Right lobe of liver (tissue), 6 donors: ENCODE measurements around the gene CYS1. TPM values are rescaled to one million over a fixed set of nuclear protein-coding genes. Genes with fewer than 3 reads are reported as not detected.

Experiments used
- ATAC-seq, 4 donors: fragments of 200-7000 bp; cut with Tn5 transposase; one replicate each; pipeline ENCODE4 v1.9.1; 2020; ENCODE audit warnings: mild to moderate bottlenecking in 4 of 4, moderate library complexity in 4 of 4
- DNase-seq, 3 donors: peaks; one replicate each; pipeline ENCODE4 v3.0.0-alpha.2; 2020
- H3K27ac ChIP-seq, 3 donors: fragments of 200-600 bp; one replicate each; pipeline ENCODE4 v1.8.0; 2022
- H3K27me3 ChIP-seq, 2 donors: fragments of 200-600 bp; one replicate each; pipeline ENCODE4 v1.8.0; 2022
- H3K36me3 ChIP-seq, 4 donors: fragments of 200-600 bp; sonication (generic) in 1 of 4; one replicate each; pipeline versions ENCODE4 v1.5.1 to v1.8.0; 2017 to 2022; ENCODE audit warnings: control low read depth in 1 of 4
- H3K4me1 ChIP-seq, 4 donors: fragments of 200-600 bp; sonication (generic) in 1 of 4; one replicate each; pipeline versions ENCODE4 v1.5.1 to v1.8.0; 2017 to 2022; ENCODE audit warnings: control low read depth in 1 of 4
- H3K4me3 ChIP-seq, 3 donors: fragments of 200-600 bp; one replicate each; pipeline ENCODE4 v1.8.0; 2022
- H3K9me3 ChIP-seq, 4 donors: fragments of 200-600 bp; sonication (generic) in 1 of 4; one replicate each; pipeline versions ENCODE4 v1.5.1 to v1.8.0; 2017 to 2022; ENCODE audit warnings: control low read depth in 1 of 4
- POLR2A ChIP-seq: fragments of 450-650 bp; IDR thresholded peaks from one replicate; pipeline ENCODE4 v1.6.1; 2017; ENCODE audit warnings: antibody characterized with exemption, mild to moderate bottlenecking
- WGBS: methylation state at CpG from one replicate; pipeline ENCODE4 v1.1.6; 2018; ENCODE audit warnings: low coverage, low lambda C conversion rate; ENCODE audit not compliant: insufficient coverage; ENCODE audit errors: missing lambda C conversion rate; 5-methylcytosine and 5-hydroxymethylcytosine counted together
- intact Hi-C, 2 donors: fragments of 100-400 bp; cut with DNase I; formaldehyde crosslinking; loops; one replicate each; pipeline versions ENCODE4 v1.11.2 to v1.14.1; 2022
- total RNA-seq, 6 experiments: library from RNA; depleted of rRNA in 2 of 6; stranded (reverse); fragments of >200 nt in 2 of 6; fragmentation: NEBNext Ultra II Directional in 3 of 6; extraction: Animal tissue kit (Norgen Biotek cat#: 25700) in 3 of 6; gene quantifications; one replicate each; pipeline versions ENCODE4 v1.1.0 to v1.2.4, GENCODE V29; 2016 to 2023
- TF ChIP-seq, protein P1 (sequence below), 4 donors: fragments of 200-600 bp in 3 of 4; fragments of 450-650 bp in 1 of 4; IDR thresholded peaks; one replicate each; pipeline versions ENCODE4 v1.5.1 to v1.8.0; 2016 to 2022; ENCODE audit warnings: antibody characterized with exemption in 4 of 4, mild to moderate bottlenecking in 2 of 4
- donor health status: DM: no; HTN: yes; CAD: no.
- donor health status: DM: no; HTN: no; CAD: no.
- donor health status: DM: no; HTN: no; CAD: no.
- donor health status: DM: no; HTN: yes; CAD: no.
- donor health status: DM: no; HTN: yes; CAD: no.

The CYS1 gene
- total RNA-seq, 6 experiments from 2014 or later = 0.26 to 0.99 (median 0.55) TPM

- 80% methylated on average over 3 of the region's 6 CpGs for WGBS
- ATAC-seq (no peak), DNase-seq (no peak)
- H3K27ac ChIP-seq = no peak overlapping the region
- no peak for TF ChIP-seq POLR2A
- TF ChIP-seq, protein P1, sequence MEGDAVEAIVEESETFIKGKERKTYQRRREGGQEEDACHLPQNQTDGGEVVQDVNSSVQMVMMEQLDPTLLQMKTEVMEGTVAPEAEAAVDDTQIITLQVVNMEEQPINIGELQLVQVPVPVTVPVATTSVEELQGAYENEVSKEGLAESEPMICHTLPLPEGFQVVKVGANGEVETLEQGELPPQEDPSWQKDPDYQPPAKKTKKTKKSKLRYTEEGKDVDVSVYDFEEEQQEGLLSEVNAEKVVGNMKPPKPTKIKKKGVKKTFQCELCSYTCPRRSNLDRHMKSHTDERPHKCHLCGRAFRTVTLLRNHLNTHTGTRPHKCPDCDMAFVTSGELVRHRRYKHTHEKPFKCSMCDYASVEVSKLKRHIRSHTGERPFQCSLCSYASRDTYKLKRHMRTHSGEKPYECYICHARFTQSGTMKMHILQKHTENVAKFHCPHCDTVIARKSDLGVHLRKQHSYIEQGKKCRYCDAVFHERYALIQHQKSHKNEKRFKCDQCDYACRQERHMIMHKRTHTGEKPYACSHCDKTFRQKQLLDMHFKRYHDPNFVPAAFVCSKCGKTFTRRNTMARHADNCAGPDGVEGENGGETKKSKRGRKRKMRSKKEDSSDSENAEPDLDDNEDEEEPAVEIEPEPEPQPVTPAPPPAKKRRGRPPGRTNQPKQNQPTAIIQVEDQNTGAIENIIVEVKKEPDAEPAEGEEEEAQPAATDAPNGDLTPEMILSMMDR (IDR thresholded peaks at IDR 0.05) = no peak
- intact Hi-C loops = loop anchor here (10.0 kb wide), 2 partner anchors 149 to 309 kb away; no protein-coding TSS in a partner anchor
- peaks cover 0 to 3% (median 0%) of the 10 kb centered on the region in 4 donors for H3K36me3 ChIP-seq
- no peak overlapping the region for H3K4me3 ChIP-seq
- no peaks in the 10 kb centered on the region for H3K27me3 ChIP-seq
- H3K4me1 ChIP-seq = peaks cover 0 to 29% (median 6%) of the 10 kb centered on the region in 4 donors
- H3K9me3 ChIP-seq = no peaks in the 10 kb centered on the region
Observed at GRCh38 chr2:10125842-10126631, 45.8 kb upstream of the CYS1 start.

DNA sequence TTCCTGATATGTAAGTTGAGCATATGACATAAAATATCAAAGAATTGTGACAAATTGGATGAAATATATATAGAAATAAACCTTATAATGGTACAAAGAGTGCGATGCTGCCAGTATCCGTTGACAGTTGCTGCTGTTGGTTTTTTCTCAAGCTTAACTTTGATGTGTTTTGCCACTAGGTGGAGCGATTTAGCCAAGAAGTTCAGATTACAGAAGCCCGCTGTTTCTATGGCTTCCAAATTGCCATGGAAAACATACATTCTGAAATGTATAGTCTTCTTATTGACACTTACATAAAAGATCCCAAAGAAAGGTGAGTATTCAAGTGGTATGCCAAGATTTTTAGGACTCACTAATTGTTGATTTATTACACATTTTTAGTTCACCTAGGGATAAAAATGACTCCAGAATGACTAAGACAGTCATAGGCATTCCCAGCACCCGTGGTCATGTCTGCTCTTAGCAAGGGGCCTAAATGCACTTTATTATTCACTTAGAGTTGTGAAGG, 44.4 kb upstream of the CYS1 start:
- H3K27ac ChIP-seq = no peak overlapping the region
- H3K9me3 ChIP-seq = no peaks in the 10 kb centered on the region
- peaks cover 0 to 37% (median 10%) of the 10 kb centered on the region in 4 donors for H3K4me1 ChIP-seq
- ATAC-seq (no peak), DNase-seq (no peak)
- WGBS = 8% methylated on average over 5 of the region's 5 CpGs
- intact Hi-C loops = loop anchor here (5.0 to 10.0 kb wide), 3 partner anchors 150 to 313 kb away; no protein-coding TSS in a partner anchor
- no peak for TF ChIP-seq POLR2A
- TF ChIP-seq, protein P1 (IDR thresholded peaks at IDR 0.05) = peak; percentile 72 to 77 (median 76)
- H3K27me3 ChIP-seq = no peaks in the 10 kb centered on the region
- H3K4me3 ChIP-seq = no peak overlapping the region
- peaks cover 0 to under 1% (median 0%) of the 10 kb centered on the region in 4 donors for H3K36me3 ChIP-seq

DNA sequence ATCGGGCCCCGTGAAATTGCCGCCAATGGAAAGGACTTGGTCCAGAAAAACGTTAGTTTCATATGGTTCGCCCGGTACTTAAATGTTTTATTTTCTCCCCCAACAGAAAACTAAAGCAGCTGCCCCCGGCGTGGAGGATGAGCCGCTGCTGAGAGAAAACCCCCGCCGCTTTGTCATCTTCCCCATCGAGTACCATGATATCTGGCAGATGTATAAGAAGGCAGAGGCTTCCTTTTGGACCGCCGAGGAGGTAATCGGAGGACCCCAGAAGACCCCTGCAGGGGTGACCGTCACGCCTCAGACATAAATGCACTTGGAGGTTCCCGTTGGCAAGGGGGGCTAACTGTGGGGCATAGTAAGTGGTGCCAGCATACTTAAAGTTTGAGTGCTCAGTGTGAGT, 43.1 kb upstream of the CYS1 start:
- WGBS = 13% methylated on average over 13 of the region's 18 CpGs
- H3K4me3 ChIP-seq = peak overlapping the region in 2 of 3 donors; percentile 38 to 50
- no peaks in the 10 kb centered on the region for H3K9me3 ChIP-seq
- peaks cover 4 to 45% (median 19%) of the 10 kb centered on the region in 4 donors for H3K4me1 ChIP-seq
- no peaks in the 10 kb centered on the region for H3K36me3 ChIP-seq
- DNase-seq (no peak), ATAC-seq (no peak)
- TF ChIP-seq, protein P1 (IDR thresholded peaks at IDR 0.05) = no peak
- no peak for TF ChIP-seq POLR2A
- intact Hi-C loops = loop anchor here (5.0 to 10.0 kb wide), 3 partner anchors 152 to 314 kb away; no protein-coding TSS in a partner anchor
- H3K27ac ChIP-seq = no peak overlapping the region
- no peaks in the 10 kb centered on the region for H3K27me3 ChIP-seq

DNA sequence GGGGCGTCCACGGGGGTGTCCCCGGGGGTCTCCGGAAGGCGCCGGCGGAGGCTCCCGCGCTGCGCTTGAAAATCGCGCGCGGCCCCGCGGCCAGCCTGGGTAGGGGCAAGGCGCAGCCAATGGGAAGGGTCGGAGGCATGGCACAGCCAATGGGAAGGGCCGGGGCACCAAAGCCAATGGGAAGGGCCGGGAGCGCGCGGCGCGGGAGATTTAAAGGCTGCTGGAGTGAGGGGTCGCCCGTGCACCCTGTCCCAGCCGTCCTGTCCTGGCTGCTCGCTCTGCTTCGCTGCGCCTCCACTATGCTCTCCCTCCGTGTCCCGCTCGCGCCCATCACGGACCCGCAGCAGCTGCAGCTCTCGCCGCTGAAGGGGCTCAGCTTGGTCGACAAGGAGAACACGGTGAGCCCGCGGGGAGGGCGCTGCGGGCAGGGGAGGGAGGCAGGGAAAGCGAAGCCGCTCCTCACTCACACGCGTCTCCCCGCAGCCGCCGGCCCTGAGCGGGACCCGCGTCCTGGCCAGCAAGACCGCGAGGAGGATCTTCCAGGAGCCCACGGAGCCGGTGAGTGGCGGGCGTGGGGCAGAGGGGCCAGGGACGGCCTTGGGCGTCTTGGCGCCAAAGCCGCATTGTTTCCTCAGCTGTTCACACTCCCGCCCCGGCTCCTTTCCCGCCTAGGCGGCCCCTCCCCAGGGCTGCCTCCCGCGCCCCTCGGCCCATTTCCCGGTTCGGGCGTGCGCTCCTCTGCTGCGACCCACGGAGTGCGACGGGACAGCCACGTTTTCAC, 42.5 kb upstream of the CYS1 start, which contains the start of gene RRM2:
Gene RRM2 (plus strand): TSS at position 240 of the 781 bp plus-strand sequence. CDS start 60 bp downstream, at position 300.
- H3K4me3 ChIP-seq = peak within 1 kb of the TSS; percentile 38 to 50 (median 40)
- H3K27ac ChIP-seq = no peak within 1 kb of the TSS
- TF ChIP-seq POLR2A = no peak
- H3K27me3 ChIP-seq = no peaks in the 10 kb centered on the region
- peak; percentile 94 to 97 (median 94) for DNase-seq
- H3K36me3 ChIP-seq = no peaks in the 10 kb centered on the region
- intact Hi-C loops = loop anchor here (5.0 to 10.0 kb wide), 3 partner anchors 152 to 315 kb away; no protein-coding TSS in a partner anchor
- WGBS = 2% methylated on average over 21 of the region's 81 CpGs
- H3K4me1 ChIP-seq = peaks cover 4 to 45% (median 21%) of the 10 kb centered on the region in 4 donors
- no peaks in the 10 kb centered on the region for H3K9me3 ChIP-seq
- peak; percentile 67 to 83 (median 74) for ATAC-seq
